ENCODE measurements around the gene RELA. TPM values are rescaled to one million over a fixed set of nuclear protein-coding genes. Genes with fewer than 3 reads are reported as not detected.

The RELA gene
- total RNA-seq, 2 experiments from 2014 or later: 48.0 to 78.9 TPM

DNA sequence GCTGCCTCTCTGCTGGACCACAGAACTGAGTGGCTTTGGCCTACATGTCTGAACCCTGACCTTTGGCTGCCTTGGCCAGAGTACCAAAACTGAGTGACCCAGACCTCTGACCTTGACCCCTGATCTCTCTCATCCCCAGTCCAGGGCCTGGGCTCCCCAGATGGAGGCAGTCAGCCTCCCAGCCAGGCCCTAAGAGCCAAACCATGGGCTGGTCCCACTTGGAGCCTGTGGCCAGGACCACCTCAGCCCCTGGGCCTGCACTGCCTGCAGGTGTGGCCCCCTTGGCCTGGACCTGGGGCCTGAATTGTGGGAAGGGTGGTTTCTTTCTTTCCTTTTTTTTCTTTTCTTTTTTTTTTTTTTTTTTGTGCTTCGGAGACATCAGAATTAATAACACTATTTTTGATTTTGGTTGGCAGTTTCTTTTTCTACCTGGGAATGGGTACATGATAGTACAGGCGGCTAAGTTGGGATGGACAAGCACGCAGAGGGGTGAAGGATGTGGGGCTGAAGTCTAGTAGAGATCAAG is 25.6 kb downstream of the RELA start:
- peak overlapping the region; percentile 97 for H3K4me2 ChIP-seq (ENCODE audit: low read length)
- TF ChIP-seq EZH2phosphoT487 (IDR thresholded peaks at IDR 0.05; ENCODE audit: borderline replicate concordance, low read depth, low read length): no peak
- TF ChIP-seq, protein P1, sequence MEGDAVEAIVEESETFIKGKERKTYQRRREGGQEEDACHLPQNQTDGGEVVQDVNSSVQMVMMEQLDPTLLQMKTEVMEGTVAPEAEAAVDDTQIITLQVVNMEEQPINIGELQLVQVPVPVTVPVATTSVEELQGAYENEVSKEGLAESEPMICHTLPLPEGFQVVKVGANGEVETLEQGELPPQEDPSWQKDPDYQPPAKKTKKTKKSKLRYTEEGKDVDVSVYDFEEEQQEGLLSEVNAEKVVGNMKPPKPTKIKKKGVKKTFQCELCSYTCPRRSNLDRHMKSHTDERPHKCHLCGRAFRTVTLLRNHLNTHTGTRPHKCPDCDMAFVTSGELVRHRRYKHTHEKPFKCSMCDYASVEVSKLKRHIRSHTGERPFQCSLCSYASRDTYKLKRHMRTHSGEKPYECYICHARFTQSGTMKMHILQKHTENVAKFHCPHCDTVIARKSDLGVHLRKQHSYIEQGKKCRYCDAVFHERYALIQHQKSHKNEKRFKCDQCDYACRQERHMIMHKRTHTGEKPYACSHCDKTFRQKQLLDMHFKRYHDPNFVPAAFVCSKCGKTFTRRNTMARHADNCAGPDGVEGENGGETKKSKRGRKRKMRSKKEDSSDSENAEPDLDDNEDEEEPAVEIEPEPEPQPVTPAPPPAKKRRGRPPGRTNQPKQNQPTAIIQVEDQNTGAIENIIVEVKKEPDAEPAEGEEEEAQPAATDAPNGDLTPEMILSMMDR (conservative IDR thresholded peaks at IDR 0.05; ENCODE audit: low read length): no peak
- H3K79me2 ChIP-seq (ENCODE audit: insufficient read depth, low read depth, low read length): peaks cover 22% of the 10 kb centered on the region; the same call in 1 of the 2 replicates
- H3K27ac ChIP-seq (ENCODE audit: low read depth, low read length, poor library complexity, severe bottlenecking): peak overlapping the region; percentile 95
- H3K36me3 ChIP-seq (ENCODE audit: insufficient read depth, low read length): peaks cover 65% of the 10 kb centered on the region
- no peak for DNase-seq (ENCODE audit: low spot score)
- H3K9me3 ChIP-seq (ENCODE audit: low read length): no peaks in the 10 kb centered on the region
- H3K4me1 ChIP-seq (ENCODE audit: insufficient read depth, low read length, poor library complexity, severe bottlenecking): peaks cover 49% of the 10 kb centered on the region
- POLR2A ChIA-PET: no interaction called here
- intact Hi-C loops (cut with micrococcal nuclease; ENCODE audit: unreplicated experiment): no loop called here
- no peaks in the 10 kb centered on the region for H4K20me1 ChIP-seq (ENCODE audit: insufficient read depth, low read length)
- H2AFZ ChIP-seq (ENCODE audit: low read length): no peak overlapping the region
- H3K4me3 ChIP-seq (ENCODE audit: low read depth, low read length, poor library complexity, severe bottlenecking): peak overlapping the region; percentile 90
- CTCF ChIA-PET (ENCODE audit: unreplicated experiment): interaction anchor here (2.3 kb wide), 1 partner anchor 22 kb away, joined by 7 read pairs; the partner anchor contains the start of gene PCNX3
- H3K9me2 ChIP-seq (ENCODE audit: insufficient read depth, low read length): no peaks in the 10 kb centered on the region
- no TSS peak for BruUV-seq (replicated peaks)

DNA sequence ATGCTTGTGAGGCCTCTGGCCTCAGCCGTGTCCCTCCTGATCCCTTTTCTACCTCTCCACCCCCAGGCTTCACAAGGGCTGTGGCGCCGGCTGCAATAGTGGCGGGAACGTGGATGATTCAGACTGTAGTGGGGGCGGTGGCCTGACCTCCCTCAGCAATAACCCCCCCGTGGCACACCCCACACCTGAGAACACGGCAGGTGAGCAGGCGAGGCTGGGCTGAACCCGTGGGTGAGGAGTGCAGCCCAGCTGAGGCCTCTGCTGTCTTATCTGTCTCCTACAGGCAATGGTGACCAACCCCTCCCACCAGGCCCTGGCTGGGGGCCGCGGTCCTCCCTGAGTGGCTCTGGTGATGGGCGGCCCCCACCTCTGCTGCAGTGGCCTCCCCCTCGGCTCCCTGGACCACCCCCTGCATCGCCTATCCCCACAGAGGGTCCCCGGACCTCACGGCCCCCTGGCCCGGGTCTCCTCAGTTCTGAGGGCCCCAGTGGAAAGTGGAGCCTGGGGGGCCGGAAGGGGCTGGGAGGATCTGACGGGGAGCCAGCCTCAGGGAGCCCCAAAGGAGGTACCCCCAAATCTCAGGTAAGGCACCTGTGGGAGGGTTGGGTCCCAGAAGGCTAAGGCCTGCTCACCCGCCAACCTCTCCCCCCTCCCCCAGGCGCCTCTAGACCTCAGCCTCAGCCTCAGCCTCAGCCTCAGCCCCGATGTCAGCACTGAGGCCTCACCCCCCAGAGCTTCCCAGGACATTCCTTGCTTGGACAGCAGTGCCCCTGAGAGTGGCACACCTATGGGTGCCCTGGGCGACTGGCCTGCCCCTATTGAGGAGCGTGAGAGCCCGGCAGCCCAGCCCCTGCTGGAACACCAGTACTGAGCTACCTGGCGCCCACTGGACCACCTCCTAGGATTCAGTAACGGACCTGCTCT is 26.3 kb downstream of the RELA start:
- ChIA-PET CTCF (ENCODE audit: unreplicated experiment) (no interaction called here), POLR2A (no interaction called here)
- no peaks in the 10 kb centered on the region for H4K20me1 ChIP-seq (ENCODE audit: insufficient read depth, low read length)
- no peak for DNase-seq (ENCODE audit: low spot score)
- TF ChIP-seq, protein P1 (conservative IDR thresholded peaks at IDR 0.05; ENCODE audit: low read length): no peak
- no peak for TF ChIP-seq EZH2phosphoT487 (IDR thresholded peaks at IDR 0.05; ENCODE audit: borderline replicate concordance, low read depth, low read length)
- BruUV-seq (replicated peaks): no TSS peak
- H3K4me1 ChIP-seq (ENCODE audit: insufficient read depth, low read length, poor library complexity, severe bottlenecking): peaks cover 42% of the 10 kb centered on the region
- peak overlapping the region; percentile 95 for H3K27ac ChIP-seq (ENCODE audit: low read depth, low read length, poor library complexity, severe bottlenecking)
- H3K4me3 ChIP-seq (ENCODE audit: low read depth, low read length, poor library complexity, severe bottlenecking): no peak overlapping the region
- peaks cover 65% of the 10 kb centered on the region for H3K36me3 ChIP-seq (ENCODE audit: insufficient read depth, low read length)
- intact Hi-C loops (cut with micrococcal nuclease; ENCODE audit: unreplicated experiment): no loop called here
- no peaks in the 10 kb centered on the region for H3K9me2 ChIP-seq (ENCODE audit: insufficient read depth, low read length)
- H3K79me2 ChIP-seq (ENCODE audit: insufficient read depth, low read depth, low read length): peaks cover 15% of the 10 kb centered on the region; the same call in 1 of the 2 replicates
- no peaks in the 10 kb centered on the region for H3K9me3 ChIP-seq (ENCODE audit: low read length)
- H2AFZ ChIP-seq (ENCODE audit: low read length): no peak overlapping the region
- H3K4me2 ChIP-seq (ENCODE audit: low read length): no peak overlapping the region

Measured in OCI-LY7 (cell line).